GM21390 (cell line): ENCODE results near the gene KCNK2.
"Not testable (repeated sequence)": the region's sequence is repeated elsewhere in the genome, so short reads cannot be mapped to it uniquely, and the experiment has no call there.

ENCODE experiments used
- ATAC-seq: cut with Tn5 transposase; IDR thresholded peaks from one replicate; pipeline ENCODE4 v1.9.1; 2021; ENCODE audit not compliant: unreplicated experiment

The KCNK2 gene

DNA sequence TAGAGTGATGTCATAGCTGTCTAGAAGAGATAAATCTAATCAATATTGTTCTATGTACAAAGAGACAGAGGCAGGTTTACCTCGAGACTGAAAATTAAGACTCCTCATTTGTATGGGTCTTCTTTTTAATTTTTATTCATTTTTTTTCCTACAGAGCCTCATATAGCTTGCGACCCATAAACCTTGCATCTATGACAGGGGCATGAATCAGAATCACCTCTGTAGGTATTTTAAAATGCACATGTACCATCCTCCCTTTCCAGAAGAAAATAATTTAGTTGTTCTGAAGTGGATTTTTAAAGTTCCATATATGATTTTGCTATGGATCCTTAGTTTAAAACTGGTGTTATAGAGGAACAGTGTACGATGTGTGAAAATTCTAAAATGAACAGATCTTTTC lies 64.5 kb downstream of the KCNK2 start:
- ATAC-seq: no peak

DNA sequence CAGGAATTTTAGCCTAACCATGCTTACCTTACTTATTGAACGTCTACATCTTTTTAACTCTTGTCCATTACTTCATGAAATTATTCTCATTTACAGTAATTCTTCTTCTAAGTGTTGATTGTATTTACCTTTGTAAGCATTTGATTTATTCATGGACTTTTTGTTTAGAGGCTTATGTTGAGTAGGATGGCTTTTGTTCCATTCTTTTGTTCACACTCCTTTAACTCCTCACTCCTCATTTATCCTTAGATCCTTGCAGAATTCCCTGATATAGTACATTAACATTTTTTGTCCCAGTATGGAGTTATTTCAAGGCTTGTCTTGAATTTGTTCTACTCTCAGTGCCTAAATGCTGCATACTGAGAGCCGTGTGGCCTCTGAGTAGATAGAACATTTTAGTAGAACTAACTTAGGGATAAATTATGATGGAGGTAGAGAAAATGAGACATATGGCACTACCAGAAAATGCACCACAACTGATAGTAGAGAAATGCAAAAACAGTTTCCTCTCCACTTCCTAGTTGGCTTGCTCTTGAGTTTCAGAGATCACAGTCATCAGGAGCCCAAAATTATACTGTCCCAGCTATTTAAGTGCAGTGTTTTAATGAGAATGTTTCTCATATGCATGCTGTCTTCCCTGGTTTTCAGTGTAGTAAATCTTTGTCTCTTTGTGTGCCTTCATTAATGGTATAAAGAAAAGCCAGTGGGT lies 69.5 kb downstream of the KCNK2 start:
- no peak for ATAC-seq

DNA sequence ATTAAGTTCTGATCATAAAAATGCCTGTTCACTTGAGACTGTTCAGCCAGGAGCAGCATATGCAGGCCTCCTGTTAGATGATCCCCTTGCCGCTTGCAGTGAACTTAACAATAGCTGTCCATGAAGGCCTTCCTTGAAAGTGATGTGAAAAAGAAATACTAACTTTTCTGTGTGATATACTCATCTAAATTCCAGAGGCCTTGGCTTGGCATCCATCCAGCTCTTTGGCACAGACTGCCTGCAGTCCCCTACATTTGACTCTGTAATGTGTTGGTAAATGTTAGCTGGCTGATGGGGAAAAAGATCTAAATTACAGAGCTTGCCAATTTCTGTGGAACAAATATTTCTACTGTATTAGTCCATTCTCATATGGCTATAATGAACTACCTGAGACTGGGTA lies 73.7 kb downstream of the KCNK2 start:
- ATAC-seq: no peak

DNA sequence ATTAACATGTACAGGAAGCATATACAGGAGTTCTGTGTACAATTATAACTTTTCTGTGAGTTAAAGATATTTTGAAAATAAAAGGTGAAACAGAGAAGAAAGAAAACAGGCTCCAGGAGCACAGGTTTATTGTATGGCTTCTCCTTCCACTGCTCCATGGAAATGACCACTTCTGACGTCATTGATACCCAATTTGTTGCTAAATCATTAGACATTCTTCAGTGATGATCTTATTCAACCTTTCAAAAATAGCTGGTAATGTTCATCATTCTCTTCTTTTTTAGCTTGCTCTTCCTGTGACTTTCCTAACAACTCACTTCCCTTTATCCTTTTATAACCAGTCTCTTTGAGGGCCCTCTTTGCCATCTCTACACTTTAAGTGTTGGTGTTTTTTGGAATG lies 77.8 kb downstream of the KCNK2 start:
- no peak for ATAC-seq

DNA sequence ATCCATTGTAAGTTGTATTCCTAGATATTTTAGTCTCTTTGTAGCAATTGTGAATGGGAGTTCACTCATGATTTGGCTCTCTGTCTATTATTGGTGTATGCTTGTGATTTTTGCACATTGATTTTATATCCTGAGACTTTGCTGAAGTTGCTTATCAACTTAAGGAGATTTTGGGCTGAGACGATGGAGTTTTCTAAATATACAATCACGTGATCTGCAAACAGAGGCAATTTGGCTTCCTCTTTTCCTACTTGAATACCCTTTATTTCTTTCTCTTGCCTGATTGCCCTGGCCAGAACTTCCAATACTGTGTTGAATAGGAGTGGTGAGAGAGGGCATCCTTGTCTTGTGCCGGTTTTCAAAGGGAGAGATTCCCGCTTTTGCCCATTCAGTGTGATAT lies 80.6 kb downstream of the KCNK2 start:
- ATAC-seq: not testable (repeated sequence)

DNA sequence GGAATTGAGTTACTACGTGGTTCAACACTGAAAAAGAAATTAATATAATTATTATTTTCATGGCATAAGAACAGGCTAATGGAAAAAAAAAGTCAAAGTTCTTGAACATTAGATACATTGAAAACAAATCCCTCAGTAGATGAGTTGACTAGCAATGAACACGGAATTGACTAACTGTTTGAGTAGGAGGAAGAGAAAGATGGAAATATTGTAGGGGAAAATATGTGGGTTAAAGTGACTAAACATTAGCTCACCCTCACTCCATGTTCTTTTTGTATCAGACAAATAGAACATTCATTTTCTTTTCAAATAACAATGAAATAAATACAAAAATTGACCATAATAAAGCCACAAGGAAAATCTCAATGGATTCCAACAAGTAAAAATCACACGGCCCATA lies 84.3 kb downstream of the KCNK2 start:
- ATAC-seq: no peak

DNA sequence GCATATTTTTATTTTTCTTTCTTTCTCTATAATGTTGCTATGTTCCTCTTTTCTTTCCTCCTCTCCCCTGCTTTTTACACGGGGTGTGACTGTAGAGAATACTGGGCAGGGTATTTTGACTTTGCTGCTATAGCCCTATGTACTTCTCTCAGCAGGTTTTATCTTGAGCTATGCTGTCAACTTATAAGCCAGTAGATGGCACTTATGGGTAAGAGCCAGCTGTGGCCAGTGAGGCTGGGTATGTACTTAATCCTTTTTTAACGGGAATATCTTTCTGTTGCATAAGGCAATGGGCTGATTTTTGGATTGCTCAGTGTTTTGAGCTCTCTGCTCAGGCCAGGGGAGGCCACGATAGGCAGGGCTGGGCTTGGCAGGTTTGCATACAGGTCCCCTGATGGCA lies 99.0 kb downstream of the KCNK2 start:
- ATAC-seq: no peak

DNA sequence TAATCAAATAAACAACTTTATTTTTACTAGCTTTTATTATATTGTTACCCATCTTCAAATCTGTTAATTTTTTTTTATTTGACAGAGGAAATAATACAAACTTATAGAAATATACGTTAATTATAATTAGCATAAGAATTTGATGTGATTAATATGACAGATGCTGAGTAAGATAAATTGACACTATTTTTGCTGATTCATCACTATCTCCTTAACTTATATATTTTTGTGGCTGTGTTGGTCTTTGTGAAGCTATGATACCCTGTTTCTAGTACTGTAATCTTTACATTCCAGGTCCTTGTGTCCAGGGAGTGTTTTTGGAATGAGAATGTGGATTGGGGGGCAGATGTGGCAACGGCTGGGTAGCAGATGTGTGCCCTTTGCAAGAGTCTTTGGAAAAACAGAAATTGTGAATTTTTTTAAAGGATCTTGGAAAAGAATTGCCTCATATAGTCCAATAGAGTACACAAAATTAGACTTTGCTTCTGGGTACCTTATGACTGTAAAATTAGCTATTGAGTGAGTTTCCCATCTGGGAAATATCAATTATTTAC lies 102.6 kb downstream of the KCNK2 start:
- ATAC-seq: no peak

DNA sequence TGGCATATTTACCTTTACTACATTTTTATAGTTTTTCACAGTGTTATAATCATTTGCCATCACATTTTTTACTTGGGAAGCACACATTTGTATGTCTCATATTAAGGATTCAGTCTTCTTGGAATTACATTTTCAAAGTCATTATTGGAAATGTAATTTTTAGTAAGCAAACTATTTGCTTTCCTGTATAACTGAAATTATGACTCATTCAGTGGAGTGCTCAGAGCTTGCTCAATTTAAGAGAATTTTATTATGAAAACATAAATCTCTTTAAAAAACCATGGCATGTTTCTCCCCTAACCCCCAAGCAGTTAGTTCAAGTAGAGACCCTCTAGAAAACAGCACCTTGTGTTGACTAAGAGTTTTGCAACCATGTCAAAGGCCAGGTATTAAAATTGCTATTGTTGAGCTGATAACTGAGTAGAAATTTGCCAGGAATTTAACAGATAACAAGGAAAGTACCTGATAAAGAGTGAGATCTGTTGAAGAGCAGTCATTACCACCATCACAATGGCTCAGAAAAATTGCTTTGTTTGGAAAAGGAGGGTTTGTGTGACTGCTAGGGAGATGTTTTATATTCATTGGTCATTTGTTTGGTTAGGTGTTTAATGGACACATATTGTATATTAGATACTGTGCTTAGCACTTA lies 105.9 kb downstream of the KCNK2 start:
- no peak for ATAC-seq

DNA sequence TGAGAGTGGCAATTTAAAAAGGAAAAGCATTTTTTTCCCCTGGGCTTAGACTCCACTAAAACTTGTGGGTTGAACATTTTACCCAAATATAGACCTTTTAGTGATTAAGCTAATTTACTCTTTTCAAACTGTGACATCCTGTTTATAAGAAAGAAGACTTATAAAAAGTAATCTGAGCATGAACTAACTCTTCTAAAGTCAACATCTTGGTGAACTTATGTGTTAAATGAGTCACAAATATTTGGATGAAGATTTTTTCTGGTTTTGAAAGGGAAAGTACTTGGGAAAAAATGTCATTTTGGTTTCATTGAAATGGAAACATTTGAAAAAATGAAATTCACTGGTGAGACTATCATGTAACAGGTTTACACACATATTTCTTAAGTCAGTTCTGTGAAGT lies 109.8 kb downstream of the KCNK2 start:
- no peak for ATAC-seq

DNA sequence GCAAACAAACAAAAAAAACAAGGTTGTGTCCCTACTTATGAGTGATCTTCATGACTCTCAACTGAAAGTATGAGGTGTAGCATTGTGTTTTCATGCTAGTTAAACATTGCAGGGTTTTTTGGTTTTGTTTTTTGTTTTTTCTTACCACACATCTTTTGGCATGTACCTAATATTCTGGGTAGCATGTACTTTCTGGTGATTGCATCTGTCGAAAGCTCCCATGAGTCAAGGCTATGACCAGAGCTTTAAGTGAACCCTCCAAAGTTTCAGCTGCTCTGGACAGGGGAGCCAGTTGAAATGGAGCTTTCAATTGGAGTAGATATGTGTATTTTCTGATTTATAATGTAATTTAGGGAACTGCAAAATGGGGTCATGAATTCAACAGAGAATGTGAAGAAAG lies 115.5 kb downstream of the KCNK2 start:
- no peak for ATAC-seq

DNA sequence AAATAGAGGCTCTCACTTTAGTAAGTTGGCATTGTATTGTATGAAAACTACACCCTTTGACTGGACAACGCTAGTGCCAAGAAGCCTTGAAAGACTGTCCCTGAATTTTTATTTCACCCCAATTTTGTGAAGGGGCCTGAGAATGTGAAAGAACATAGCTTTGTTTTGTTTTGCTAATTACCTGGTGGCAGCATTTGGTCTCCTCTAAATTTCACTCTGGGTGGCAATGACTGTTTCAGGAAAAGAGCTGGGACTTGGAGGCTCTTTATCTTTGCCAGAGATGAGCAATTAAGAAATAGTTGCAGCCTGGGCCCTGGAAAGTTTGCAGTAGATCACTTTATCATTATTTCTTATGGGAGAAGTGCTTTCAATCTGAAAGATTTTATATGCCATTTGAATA lies 117.6 kb downstream of the KCNK2 start:
- no peak for ATAC-seq

DNA sequence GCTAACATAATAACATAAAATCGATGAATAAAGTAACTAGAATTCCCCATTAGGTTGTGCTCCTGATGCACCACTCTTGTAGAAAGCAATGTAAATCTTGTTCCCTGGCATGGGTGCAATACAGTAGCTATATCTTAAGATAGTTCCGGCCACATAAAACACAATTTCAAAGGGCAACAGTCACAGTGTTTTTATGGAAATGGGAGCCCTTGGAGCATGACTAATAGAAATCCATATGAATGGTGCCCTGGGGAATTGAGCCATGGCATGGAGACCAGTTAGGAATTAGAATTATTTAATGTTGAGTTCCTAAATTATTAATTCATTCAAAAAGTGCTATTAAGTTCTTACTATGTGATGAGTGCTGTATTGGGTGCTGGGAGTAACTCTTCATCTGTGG lies 118.7 kb downstream of the KCNK2 start:
- ATAC-seq: no peak

DNA sequence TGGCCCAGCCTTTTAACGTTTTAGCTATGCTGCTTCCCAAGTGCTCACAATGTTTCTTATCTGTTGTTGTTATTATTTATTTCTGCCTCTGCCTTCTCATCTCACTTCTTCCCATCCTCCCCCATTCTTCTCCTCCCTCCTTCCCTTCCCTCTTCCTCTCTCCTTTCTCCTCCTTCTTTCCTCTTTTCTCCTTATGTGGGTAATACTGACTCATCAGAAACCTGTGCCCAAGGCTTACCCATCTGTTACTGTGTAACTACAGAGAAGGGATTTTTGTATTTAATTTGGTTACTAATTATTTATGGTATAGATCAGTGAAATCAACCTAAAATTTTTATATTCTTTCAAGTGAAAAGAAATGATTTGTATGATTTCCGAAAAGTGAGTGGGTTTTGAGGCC lies 120.3 kb downstream of the KCNK2 start:
- no peak for ATAC-seq

DNA sequence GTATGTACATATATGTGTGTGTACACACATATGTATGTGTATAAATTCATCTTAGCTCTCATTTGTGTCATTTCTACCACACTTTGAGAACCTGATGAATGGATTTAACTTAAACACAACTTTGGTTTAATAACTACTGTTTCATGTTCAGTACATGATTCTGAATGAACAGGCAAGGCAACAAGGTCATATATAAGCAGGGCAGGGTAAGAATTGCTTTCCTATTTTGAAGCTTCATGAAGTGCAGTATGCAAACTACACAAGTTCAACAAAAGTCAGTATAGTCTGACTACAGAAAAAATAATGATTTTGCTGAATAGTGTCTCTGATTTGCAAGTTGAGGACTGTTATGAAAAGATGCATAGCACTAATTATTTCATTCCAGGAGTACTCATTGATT lies 127.6 kb downstream of the KCNK2 start:
- no peak for ATAC-seq

DNA sequence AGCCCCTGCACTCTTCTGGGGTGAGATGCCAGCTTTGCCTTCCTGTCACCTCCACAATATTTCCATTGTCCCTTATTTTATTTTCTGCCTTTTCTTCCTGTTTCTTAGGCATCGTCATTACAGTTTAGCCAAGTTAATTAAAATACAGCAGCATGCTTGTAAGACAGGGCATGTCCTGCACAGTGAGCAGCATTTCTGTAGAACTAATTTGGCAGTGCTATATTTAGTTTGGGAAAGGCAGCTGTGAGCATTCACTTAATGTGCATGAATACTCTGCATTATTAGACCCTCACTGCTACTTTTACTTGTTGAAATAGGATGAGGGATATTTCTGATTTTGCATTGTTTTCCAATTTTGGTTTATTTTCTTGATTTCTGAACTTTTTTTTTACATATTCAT lies 133.3 kb downstream of the KCNK2 start:
- ATAC-seq: no peak

DNA sequence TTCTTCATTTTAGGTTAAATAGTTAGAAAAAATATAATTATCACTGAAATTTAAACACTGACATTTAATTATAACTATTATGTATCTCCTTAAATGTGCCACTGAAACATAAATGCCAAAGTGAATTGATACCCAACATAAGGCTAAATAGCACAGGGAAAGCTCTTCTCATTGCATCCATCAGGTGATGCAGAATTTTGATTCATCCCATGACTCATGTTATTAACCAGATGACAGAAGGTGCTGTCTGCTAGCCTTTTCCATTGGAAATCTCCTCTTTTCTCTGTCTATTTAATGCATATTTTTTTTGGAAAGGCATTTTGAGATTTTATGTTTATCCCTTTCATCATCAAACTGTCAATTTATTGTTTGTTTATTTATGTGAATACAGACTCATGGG lies 136.8 kb downstream of the KCNK2 start:
- ATAC-seq: no peak

DNA sequence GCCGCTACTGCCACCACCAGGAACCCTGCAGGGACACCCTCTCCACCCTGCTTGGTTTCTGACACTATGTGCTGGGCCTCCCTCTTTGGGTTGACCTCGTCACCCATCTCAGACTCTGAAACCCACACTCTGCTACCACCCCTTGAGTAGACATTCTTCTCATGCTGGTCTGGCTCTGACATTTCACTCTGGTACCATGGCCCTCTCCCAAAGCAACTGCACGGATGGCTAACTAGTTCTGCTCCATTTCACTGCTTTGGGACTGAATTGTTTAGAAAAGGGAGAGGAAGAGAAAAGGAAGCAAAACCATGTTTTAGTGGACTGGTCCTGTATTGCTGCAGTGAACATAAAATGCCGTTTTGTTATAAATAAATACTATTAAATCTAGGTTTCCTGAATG lies 137.8 kb downstream of the KCNK2 start:
- no peak for ATAC-seq

DNA sequence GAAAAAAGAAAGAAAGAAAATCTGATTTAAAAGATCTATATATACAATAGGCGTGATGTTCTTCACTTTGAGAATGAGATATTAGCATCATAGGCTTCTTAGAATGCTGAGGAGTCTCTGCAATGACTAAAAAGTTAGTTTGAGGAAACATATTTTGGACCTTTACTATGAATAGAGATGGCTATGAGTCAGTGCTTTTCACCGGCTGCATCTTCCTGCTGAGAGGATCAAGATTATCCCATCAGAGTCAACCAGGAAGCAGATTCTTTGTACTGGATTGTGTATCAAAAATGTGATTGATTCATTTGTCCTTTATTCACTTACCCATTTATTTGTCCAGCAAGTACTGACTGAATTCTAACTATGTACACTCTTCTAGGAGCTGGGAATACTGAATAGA lies 144.2 kb downstream of the KCNK2 start:
- ATAC-seq: no peak

DNA sequence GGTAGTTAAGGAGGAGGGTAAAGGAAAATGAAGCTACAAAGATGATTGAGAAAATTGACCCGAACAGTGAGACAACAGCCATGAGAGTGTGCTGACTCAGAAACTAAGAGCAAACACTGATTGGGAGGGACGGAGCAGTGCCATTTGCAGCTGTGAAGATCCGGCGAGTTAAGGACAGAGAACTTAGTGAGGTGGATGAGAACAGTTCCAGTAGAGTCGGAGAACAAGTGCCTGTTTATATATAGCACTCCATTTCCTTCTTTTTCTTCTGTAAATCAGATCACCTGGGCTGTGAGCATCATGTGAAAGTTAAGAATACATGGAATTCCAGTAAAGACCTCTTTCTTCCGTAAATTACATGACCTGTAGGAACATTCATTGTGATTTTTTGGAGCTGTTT lies 145.7 kb downstream of the KCNK2 start:
- no peak for ATAC-seq

DNA sequence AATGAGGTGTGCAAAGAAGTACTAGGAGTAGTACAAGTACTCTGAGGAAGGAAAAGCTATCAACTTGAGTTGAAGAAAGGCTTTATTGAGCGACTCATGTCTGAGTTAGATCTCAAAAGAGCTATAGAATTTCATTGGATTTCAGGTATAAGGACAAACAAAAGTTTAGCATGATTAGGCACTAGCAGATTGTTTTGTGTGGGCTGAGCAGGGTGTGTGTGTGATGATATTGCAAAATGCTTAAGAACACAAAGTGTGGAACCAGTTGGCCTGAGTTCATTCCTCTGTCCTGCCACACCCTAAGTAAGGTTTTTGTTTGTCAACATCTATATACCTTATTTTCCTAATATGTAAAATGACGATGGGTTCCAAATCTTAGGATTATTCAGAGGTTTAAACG lies 158.9 kb downstream of the KCNK2 start:
- ATAC-seq: no peak

DNA sequence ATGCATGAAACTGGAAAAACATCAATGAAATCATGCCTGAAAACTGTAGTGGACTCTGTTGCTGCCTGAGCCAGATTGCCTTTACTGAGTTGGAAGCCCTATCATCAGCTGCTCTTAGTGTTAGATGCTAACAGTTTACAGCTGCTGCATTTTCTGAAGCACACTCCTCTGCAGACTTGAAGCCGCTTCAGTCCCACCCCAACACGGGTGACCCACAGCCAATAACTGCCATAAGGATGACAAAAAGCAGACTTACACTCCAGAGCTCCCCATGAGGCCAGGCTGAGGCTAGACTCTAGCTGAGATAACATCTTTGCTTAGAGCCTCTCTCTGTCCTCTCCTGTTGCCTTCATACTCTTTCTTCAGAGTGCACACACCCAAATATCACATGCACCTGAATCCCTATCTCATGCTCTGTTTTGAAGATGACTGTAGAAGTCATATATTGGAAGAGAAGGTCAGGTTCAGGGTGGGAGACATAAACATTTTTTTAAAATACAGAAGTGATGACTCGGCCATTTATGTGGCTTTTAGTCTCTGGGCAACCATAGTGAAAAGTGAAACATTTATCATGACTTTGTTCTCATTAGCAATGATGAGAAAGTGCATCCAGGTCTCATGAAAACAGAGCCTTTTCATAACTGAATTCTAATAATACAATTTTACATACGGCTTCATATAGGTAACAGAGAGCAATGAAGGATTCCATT lies 161.0 kb downstream of the KCNK2 start:
- no peak for ATAC-seq
